Measurements from ENCODE around the gene IGSF10. TPM values are rescaled to one million over a fixed set of nuclear protein-coding genes. Genes with fewer than 3 reads are reported as not detected.

IGSF10 gene
- total RNA-seq, 1 experiment from 2014 or later: under 0.01 TPM

- no peak for DNase-seq (ENCODE audit: low read depth)
Measured at GRCh38 chr3:151423091-151423490, 37.8 kb downstream of the IGSF10 start.

DNA sequence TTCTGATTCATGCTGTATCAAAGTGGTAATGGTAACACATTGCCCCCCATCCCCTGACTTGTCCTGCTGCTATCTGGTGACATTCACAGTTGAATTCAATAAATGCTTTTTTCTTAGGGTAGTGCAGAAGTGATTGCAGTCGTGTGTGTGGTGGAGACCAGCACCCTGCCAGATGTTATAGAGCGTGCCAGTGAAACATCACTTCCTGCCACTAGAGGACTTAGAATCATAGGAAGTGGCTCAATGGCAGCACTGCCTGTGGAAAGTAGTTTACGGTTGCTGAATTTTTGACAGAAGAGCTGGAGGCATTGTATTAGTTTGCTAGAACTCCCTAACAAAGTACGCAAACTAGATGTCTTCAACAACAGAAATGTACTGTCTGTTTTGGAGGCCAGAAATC is 38.9 kb downstream of the IGSF10 start:
- DNase-seq (ENCODE audit: low read depth): no peak

GRCh38 chr3:151419806-151420205 is 41.1 kb downstream of the IGSF10 start:
- no peak for DNase-seq (ENCODE audit: low read depth)

DNA sequence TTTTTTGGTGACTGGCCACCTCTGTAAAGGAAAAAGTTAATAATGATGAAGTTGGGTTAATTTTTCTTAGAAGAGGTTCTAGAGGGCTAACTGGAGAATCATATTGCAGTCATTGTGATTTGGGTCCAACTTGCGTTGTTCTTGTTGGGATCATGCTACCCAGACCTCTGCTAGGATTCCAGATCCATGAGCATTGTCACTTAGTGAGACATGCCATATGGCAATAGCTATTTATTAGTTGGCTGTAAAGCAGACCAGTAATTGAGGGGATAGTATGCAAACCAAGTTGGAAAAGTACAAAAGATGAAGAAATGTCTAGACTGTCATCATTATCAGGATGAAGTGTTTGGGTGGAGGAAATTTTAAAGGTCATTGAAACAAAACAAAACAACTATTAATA is 45.6 kb downstream of the IGSF10 start:
- no peak for DNase-seq (ENCODE audit: low read depth)

- no peak for DNase-seq (ENCODE audit: low read depth)
Measured at GRCh38 chr3:151412989-151413388, 47.9 kb downstream of the IGSF10 start.

Other genes with a start within 250 kb of the IGSF10 start
- gene P2RY14, start 182.5 kb downstream of the IGSF10 start, total RNA-seq (2014; rRNA removed): 0.19 TPM in 1 of 2 replicates, not detected in the other
- not detected in 2 replicates for gene GPR87, start 144.2 kb downstream of the IGSF10 start, total RNA-seq (2014; rRNA removed)
- gene P2RY13, start 131.5 kb downstream of the IGSF10 start, total RNA-seq (2014; rRNA removed): not detected in 2 replicates
- gene P2RY12, start 76.3 kb downstream of the IGSF10 start, total RNA-seq (2014; rRNA removed): not detected in 2 replicates

All from LHCN-M2 (cell line).